SJSA1 (cell line): ENCODE results near the gene AVPI1. TPM values are rescaled to one million over a fixed set of nuclear protein-coding genes. Genes with fewer than 3 reads are reported as not detected.

Experiments used
- DNase-seq, 2 experiments: peaks; one replicate each; pipeline ENCODE4 v3.0.0-alpha.2; 2015 to 2020; ENCODE audit warnings: low spot score in 2 of 2, low read depth in 1 of 2
- H3K27ac ChIP-seq: fragments of 250-450 bp; sonication (Bioruptor Pico); 2 replicates; pipeline ENCODE4 v1.5.1; 2020; ENCODE audit warnings: mild to moderate bottlenecking, moderate library complexity
- H3K27me3 ChIP-seq: fragments of 250-450 bp; sonication (Bioruptor Pico); replicated peaks from 2 replicates; pipeline ENCODE4 v1.5.1; 2020; ENCODE audit warnings: mild to moderate bottlenecking, moderate library complexity
- H3K36me3 ChIP-seq: fragments of 250-450 bp; sonication (Bioruptor Pico); 2 replicates; pipeline ENCODE4 v1.5.1; 2020; ENCODE audit warnings: mild to moderate bottlenecking
- H3K4me1 ChIP-seq: fragments of 250-450 bp; sonication (Bioruptor Pico); replicated peaks from 2 replicates; pipeline ENCODE4 v1.6.1; 2021; ENCODE audit warnings: mild to moderate bottlenecking
- H3K4me3 ChIP-seq: fragments of 250-450 bp; sonication (Bioruptor Pico); 2 replicates; pipeline ENCODE4 v1.5.1; 2020; ENCODE audit warnings: mild to moderate bottlenecking
- H3K9me3 ChIP-seq: fragments of 250-450 bp; sonication (Bioruptor Pico); replicated peaks from 2 replicates; pipeline ENCODE4 v1.5.1; 2020; ENCODE audit warnings: mild to moderate bottlenecking
- total RNA-seq: library from RNA; depleted of rRNA; stranded (reverse); fragments of >200 nt; shearing (Covaris generic); gene quantifications from 2 replicates; pipeline ENCODE4 v1.2.3, GENCODE V29; 2014; rRNA removed

The AVPI1 gene
- 4.3 and 8.6 TPM in 2 replicates for total RNA-seq

DNA sequence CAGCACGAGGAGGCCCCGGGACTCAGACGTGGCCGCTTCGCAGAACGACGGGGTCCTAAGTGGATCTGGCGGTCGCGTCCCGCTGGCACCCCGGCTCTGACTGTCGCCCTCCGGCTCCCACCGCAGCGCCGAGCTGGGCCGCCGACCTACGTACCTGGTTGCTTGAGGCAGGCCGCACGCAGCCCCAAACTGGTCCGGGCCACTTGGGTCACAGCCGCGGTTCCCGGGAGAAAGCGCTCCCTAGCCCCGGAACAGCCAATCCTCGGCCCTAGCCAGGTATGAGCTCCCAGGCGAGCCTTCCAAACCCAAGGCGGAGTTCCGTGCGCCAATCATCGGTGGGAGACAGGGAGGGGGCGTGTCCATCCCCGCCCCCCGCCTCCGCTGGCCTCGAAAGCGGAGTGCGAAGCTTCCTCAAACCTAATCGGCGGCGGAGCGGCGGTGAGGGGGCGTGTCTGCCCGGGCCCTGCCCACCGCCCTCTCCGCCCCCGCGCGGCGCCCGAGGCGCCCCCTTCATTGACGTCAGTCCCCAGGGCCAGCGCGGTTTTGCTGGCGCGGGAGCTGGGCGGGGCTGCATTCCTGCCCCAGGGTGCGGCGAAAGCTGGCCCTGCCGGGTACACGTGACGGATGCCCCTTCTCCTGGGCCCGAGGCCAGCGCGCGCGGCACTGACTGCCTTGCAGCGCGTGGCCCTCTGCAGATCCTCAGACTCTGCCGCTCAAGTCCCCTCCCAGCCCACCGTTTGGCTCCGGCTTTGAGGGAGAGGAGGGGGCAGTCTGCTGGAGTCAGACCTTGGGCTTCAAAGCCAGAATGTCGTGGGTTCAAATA lies at the start of gene AVPI1:
Gene AVPI1 (minus strand): TSS at position 280 of the 823 bp plus-strand sequence. CDS start 7,336 bp downstream, outside the sequence.
- Histone ChIP-seq H3K36me3 (no peaks in the 10 kb centered on the region), H3K27ac (peak within 1 kb of the TSS; percentile 86), H3K9me3 (no peaks in the 10 kb centered on the region), H3K4me3 (peak within 1 kb of the TSS; percentile 54), H3K4me1 (peaks cover 45% of the 10 kb centered on the region), H3K27me3 (no peaks in the 10 kb centered on the region)
- peak; percentile 98 to 99 for DNase-seq

- Histone ChIP-seq H3K9me3 (no peaks in the 10 kb centered on the region), H3K27ac (no peak overlapping the region), H3K27me3 (no peaks in the 10 kb centered on the region), H3K4me3 (peak overlapping the region; percentile 90), H3K4me1 (peaks cover 17% of the 10 kb centered on the region), H3K36me3 (peaks cover 32% of the 10 kb centered on the region)
- no peak for DNase-seq
Measured at GRCh38 chr10:97736403-97736901, 49.4 kb upstream of the AVPI1 start.

- no peak overlapping the region for H3K27ac ChIP-seq
- no peak for DNase-seq
- no peaks in the 10 kb centered on the region for H3K9me3 ChIP-seq
- H3K4me1 ChIP-seq: peaks cover 17% of the 10 kb centered on the region
- H3K4me3 ChIP-seq: no peak overlapping the region
- no peaks in the 10 kb centered on the region for H3K27me3 ChIP-seq
- H3K36me3 ChIP-seq: peaks cover 12% of the 10 kb centered on the region
Measured at GRCh38 chr10:97734021-97734420, 47.0 kb upstream of the AVPI1 start.

DNA sequence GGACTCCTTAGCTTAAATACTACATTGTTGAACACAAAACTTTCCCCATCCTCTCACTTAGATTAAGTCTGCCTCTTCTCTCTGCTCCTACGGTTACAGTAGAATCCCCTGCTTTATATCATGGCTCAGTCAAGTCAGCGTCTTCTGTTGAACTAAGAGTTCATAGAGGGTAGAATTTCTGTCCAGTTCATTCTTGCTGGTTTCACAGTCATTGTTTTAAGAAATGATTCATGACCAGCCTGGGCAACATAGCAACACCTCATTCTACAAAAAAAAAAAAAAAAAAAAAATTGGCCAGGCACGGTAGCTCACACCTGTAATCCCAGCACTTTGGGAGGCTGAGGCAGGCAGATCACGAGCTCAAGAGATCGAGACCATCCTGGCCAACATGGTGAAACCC lies 46.2 kb upstream of the AVPI1 start:
- H3K36me3 ChIP-seq: peaks cover 8% of the 10 kb centered on the region
- H3K4me3 ChIP-seq: no peak overlapping the region
- H3K27ac ChIP-seq: no peak overlapping the region
- no peaks in the 10 kb centered on the region for H3K27me3 ChIP-seq
- no peak for DNase-seq
- peaks cover 16% of the 10 kb centered on the region for H3K4me1 ChIP-seq
- no peaks in the 10 kb centered on the region for H3K9me3 ChIP-seq

DNA sequence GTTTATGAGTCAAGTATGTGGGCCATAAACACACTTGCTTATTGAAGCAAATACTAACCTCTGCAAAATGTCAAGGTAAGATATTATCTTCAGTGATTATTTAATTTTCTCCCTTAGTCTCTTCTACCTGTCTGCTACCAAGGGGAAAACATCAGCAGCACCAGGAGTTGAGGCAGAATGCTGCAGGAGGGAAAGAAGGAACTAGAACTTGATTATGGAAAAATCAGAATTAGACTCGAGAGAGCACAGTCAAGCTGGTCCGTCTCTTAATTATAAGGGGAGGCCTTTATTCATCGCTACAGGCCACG lies 45.0 kb upstream of the AVPI1 start:
- H3K36me3 ChIP-seq: peaks cover under 1% of the 10 kb centered on the region
- H3K27ac ChIP-seq: no peak overlapping the region
- peaks cover 5% of the 10 kb centered on the region for H3K4me1 ChIP-seq
- H3K4me3 ChIP-seq: no peak overlapping the region
- no peaks in the 10 kb centered on the region for H3K27me3 ChIP-seq
- no peak for DNase-seq
- no peaks in the 10 kb centered on the region for H3K9me3 ChIP-seq

DNA sequence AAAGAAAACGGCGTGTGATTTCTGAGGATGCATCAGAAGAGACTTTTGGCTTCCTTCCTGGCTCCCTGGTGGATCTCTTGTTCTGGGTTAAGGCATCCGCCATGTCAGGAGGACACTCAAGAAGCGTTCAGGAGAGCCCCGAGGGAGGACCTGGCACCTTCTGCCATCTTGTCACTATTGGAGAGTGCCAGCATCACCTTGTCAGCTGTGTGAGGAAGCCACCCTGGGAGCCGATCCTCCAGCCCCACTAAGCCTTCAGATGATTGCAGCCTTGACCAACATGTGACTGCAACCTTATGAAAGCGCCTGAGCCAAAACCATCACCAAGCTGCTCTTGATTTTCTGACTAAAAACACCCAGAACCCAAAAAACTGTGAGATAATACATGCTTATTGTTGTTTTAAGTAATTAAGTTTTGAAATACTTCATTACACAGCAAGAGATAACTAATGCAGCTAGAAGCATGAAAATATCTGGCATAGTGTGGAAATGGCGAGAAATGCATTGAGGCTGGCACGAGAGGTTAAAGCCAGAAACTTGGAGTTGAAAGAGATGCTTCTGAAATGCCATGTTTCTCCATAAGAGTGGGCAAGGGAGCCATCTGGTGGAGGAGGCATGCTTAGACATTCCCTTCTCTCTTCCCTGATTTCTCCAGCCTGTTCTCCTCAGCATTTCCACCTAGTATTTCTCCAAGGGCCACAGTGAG lies 44.5 kb upstream of the AVPI1 start:
- Histone ChIP-seq H3K36me3 (no peaks in the 10 kb centered on the region), H3K9me3 (no peaks in the 10 kb centered on the region), H3K4me1 (peaks cover 1% of the 10 kb centered on the region), H3K27ac (no peak overlapping the region), H3K27me3 (no peaks in the 10 kb centered on the region), H3K4me3 (no peak overlapping the region)
- DNase-seq: peak; percentile 62 to 63

DNA sequence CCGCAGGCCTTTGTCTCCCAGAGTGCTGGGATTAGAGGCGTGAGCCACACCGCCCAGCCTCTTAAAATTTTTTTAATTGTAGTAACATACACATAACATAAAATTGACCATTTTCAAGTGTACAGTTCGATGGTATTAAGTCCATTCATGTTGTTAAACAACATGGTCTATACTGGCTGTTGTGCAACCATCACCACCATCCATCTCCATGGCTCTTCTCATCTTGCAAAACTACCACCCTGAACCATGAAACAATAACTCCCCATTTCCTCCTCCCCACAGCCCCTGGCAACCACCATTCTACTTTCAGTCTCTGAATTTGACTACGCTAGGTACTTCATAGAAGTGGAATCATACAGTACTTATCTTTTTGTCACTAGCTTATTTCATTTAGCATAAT lies 42.0 kb upstream of the AVPI1 start:
- H3K4me3 ChIP-seq: no peak overlapping the region
- H3K4me1 ChIP-seq: no peaks in the 10 kb centered on the region
- no peak for DNase-seq
- H3K27ac ChIP-seq: no peak overlapping the region
- H3K9me3 ChIP-seq: no peaks in the 10 kb centered on the region
- no peaks in the 10 kb centered on the region for H3K27me3 ChIP-seq
- H3K36me3 ChIP-seq: no peaks in the 10 kb centered on the region

DNA sequence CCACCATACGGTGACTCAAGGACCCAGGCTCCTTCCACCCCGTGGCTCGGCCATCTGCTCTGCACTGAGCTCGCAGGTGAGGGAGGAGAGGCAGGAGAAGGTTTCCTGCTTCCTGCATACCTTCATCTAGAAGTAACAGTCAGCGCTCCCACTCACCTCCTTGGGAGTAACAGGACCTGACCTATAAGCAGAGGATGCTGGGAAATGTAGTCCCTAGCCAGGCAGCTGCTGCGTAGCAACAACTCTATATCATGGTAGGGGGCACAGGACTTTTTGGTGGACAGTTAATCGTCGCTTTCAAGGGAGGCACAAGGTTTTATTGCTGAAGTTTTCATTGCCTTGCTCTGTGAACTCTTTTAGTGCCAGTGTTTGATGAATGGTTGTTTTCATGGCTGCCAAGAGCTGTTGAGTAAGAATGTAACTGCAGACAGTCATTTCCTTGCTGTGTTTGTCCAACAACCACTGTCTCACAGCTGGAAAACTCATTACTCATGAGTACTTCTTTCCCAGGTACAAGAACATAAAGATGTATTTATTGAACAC lies 39.7 kb upstream of the AVPI1 start:
- Histone ChIP-seq H3K36me3 (no peaks in the 10 kb centered on the region), H3K4me3 (no peak overlapping the region), H3K9me3 (no peaks in the 10 kb centered on the region), H3K27ac (no peak overlapping the region), H3K4me1 (no peaks in the 10 kb centered on the region), H3K27me3 (no peaks in the 10 kb centered on the region)
- DNase-seq: no peak

DNA sequence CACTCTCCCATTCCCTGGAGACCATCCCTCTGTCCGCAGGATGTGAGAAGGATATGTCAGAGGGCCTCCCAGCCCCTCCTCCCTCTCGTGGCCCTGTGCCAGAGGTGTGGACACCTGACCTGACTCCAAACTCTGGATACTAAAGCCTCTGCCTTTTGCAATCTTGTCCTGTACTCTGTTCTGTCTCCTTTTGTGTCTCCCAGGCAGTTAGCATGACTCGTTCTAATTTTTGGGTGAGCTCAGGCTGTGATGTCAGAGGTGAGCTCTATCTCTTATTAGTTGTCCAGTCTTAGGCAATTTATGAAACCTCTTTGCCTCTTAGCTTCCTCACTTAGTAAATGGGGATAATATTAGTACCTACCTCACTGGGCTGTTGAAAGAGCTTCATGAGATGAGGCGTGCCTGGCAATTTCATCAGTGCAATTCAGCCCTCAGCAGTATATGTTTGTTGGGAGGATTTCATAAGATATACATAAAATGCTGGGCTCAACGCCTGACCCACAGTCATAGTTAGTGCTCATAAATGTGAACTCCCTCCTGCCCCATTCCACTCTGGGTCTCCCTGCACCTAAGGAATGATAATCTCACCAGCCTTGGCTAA lies 37.4 kb upstream of the AVPI1 start:
- H3K4me1 ChIP-seq: no peaks in the 10 kb centered on the region
- H3K27me3 ChIP-seq: no peaks in the 10 kb centered on the region
- no peak overlapping the region for H3K4me3 ChIP-seq
- no peak for DNase-seq
- no peak overlapping the region for H3K27ac ChIP-seq
- H3K9me3 ChIP-seq: no peaks in the 10 kb centered on the region
- H3K36me3 ChIP-seq: no peaks in the 10 kb centered on the region; the same call in 1 of the 2 replicates

DNA sequence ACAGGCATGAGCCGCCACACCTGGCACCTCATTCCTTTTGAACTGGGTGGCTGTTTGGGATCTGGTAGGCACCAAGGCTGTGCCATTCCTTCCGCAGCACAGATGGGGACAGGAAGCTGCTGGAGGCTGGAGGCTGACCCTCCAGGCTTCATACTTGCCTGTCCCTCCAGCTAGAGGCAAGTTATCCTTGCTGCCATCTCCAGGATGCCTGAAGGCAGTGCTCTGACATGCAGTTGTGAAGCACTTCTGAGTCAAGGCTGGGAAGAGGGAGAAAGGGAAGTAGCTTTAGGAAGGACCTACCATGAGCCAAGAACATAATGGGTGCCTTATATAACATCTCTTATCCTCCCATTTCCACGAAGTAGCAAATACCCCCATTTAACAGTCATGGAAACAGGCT lies 36.0 kb upstream of the AVPI1 start:
- H3K36me3 ChIP-seq: peaks cover 14% of the 10 kb centered on the region
- DNase-seq: no peak

DNA sequence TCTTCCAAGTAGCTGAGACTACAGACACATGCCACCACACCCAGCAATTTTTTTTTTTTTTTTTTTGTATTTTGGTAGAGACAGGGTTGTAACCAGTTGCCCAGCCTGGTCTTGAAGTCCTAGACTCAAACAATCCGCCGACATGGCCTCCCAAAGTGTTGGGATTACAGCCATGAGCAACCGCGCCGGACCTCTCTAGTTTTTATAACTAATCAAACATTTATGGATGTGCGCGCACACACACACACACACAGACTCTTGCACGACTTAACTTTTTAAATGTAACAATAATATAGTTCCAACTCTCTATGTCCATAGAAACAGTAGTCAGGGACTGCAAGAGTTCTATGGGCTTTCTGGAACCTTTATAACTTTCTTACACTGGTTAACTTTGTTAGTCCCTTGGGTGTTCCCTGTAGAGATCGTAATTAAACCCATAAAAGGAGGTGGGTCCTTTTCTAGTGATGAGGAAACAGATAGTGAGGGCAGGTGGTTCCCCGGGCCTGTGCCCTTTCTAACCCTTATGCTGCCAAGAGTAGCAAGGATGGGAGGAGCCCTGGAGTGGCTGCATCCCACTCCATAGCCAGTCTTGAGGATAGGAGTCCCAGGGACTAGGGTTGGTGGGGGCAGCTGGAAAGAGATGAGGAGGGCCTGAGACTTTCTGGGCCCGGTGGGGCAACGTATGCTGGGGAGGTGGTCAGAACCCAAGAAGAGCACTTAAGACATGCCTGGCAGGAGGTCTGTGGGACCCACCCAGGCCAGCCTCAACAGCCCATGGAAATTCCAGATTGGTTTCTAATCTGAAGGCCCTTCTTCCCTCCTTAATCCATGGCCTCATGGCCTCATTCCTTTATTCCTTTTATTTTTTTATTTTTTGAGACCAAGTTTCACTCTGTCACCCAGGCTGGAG lies 35.1 kb upstream of the AVPI1 start:
- Histone ChIP-seq H3K27me3 (no peaks in the 10 kb centered on the region), H3K4me1 (no peaks in the 10 kb centered on the region), H3K27ac (no peak overlapping the region), H3K9me3 (no peaks in the 10 kb centered on the region), H3K36me3 (peaks cover 23% of the 10 kb centered on the region), H3K4me3 (no peak overlapping the region)
- no peak for DNase-seq

More for the DNA sequence above, 36.0 kb upstream of the AVPI1 start:
- Histone ChIP-seq H3K27ac (no peak overlapping the region), H3K9me3 (no peaks in the 10 kb centered on the region), H3K27me3 (no peaks in the 10 kb centered on the region), H3K4me3 (no peak overlapping the region), H3K4me1 (no peaks in the 10 kb centered on the region)

- Histone ChIP-seq H3K4me1 (peaks cover 18% of the 10 kb centered on the region), H3K4me3 (no peak overlapping the region), H3K27me3 (no peaks in the 10 kb centered on the region), H3K36me3 (peaks cover 41% of the 10 kb centered on the region), H3K9me3 (no peaks in the 10 kb centered on the region), H3K27ac (no peak overlapping the region)
- no peak for DNase-seq
Measured at GRCh38 chr10:97719602-97720001, 32.6 kb upstream of the AVPI1 start.

GRCh38 chr10:97718659-97719142 lies 31.7 kb upstream of the AVPI1 start:
- Histone ChIP-seq H3K27ac (no peak overlapping the region), H3K36me3 (peaks cover 49% of the 10 kb centered on the region), H3K9me3 (no peaks in the 10 kb centered on the region; the same call in 1 of the 2 replicates), H3K4me3 (no peak overlapping the region), H3K27me3 (no peaks in the 10 kb centered on the region), H3K4me1 (peaks cover 18% of the 10 kb centered on the region)
- no peak for DNase-seq
